GM12878 (cell line): ENCODE results near the gene CFAP299. TPM values are rescaled to one million over a fixed set of nuclear protein-coding genes. Genes with fewer than 3 reads are reported as not detected.

Experiments
- ATAC-seq: fragments of 200-7000 bp; cut with Tn5 transposase; 3 replicates; pipeline ENCODE4 v1.9.1; 2020; ENCODE audit warnings: mild to moderate bottlenecking, moderate library complexity
- BruUV-seq: library from RNA; stranded (reverse); fragments of 400-500 nt; replicated peaks from 2 replicates; lab custom pipeline; 2021; lab: Mats Ljungman, UMichigan
- CTCF ChIA-PET: fragments of 300-600 bp; sonication (Branson Sonifier 250); formaldehyde crosslinking; extraction: SDS; loops from one replicate; lab custom pipeline; 2021; ENCODE audit warnings: inconsistent platforms; lab: Yijun Ruan, JAX
- POLR2A ChIA-PET: fragments of 350-600 bp; formaldehyde crosslinking; extraction: SDS; loops from one replicate; lab custom pipeline; 2021; ENCODE audit warnings: inconsistent platforms; lab: Charles Lee
- RAD21 ChIA-PET: fragments of 300-600 bp; sonication (Branson Sonifier 250); formaldehyde crosslinking; loops from one replicate; lab custom pipeline; 2023; ENCODE audit warnings: antibody characterized with exemption; ENCODE audit not compliant: unreplicated experiment; lab: Charles Lee
- SMC1A ChIA-PET: fragments of 300-600 bp; sonication (Branson Sonifier 250); formaldehyde crosslinking; loops from one replicate; lab custom pipeline; 2023; ENCODE audit not compliant: unreplicated experiment, uncharacterized antibody; lab: Charles Lee
- DNase-seq: peaks from one replicate; pipeline ENCODE4 v3.0.0-alpha.2; 2011; ENCODE audit warnings: low read depth, low spot score
- FAIRE-seq: peaks from 3 replicates; lab custom pipeline; 2011; peaks lifted over from hg19 to GRCh38; lab: Jason Lieb, UNC
- H2AFZ ChIP-seq: 2 replicates; pipeline ENCODE4 v1.6.0; 2011; ENCODE audit warnings: low read depth, low read length, control low read depth; ENCODE audit not compliant: control insufficient read depth
- H3K27ac ChIP-seq: 2 replicates; pipeline ENCODE4 v1.5.1; 2011; ENCODE audit warnings: control low read depth; ENCODE audit not compliant: control insufficient read depth, insufficient read depth
- H3K27me3 ChIP-seq, 2 experiments: replicated peaks in 1 of 2; 2 replicates each; pipeline versions ENCODE4 v1.6.0 to v1.6.1; 2011; ENCODE audit warnings: low read length in 1 of 2; ENCODE audit not compliant: control insufficient read depth in 2 of 2, insufficient read depth in 2 of 2
- H3K36me3 ChIP-seq, 2 experiments: 2 replicates each; pipeline ENCODE4 v1.5.1; 2011; ENCODE audit warnings: low read length in 1 of 2; ENCODE audit not compliant: control insufficient read depth in 2 of 2, insufficient read depth in 2 of 2
- H3K4me1 ChIP-seq: 2 replicates; pipeline ENCODE4 v1.6.1; 2011; ENCODE audit warnings: mild to moderate bottlenecking, low read length, moderate library complexity, mixed read lengths; ENCODE audit not compliant: control insufficient read depth, insufficient read depth
- H3K4me2 ChIP-seq: 2 replicates; pipeline ENCODE4 v1.6.0; 2011; ENCODE audit warnings: control low read depth; ENCODE audit not compliant: control insufficient read depth, insufficient read depth
- H3K4me3 ChIP-seq: fragments of 200-600 bp; sonication (generic); 2 replicates; pipeline ENCODE4 v1.5.1; 2016
- H3K79me2 ChIP-seq: 2 replicates; pipeline ENCODE4 v1.6.0; 2011; ENCODE audit warnings: low read length; ENCODE audit not compliant: control insufficient read depth, insufficient read depth
- H3K9ac ChIP-seq: 2 replicates; pipeline ENCODE4 v1.8.0; 2011; ENCODE audit warnings: low read length, control low read depth, mixed read lengths; ENCODE audit not compliant: control insufficient read depth, insufficient read depth
- H3K9me3 ChIP-seq: replicated peaks from 3 replicates; pipeline ENCODE4 v1.5.1; 2011; ENCODE audit warnings: mild to moderate bottlenecking, low read length; ENCODE audit not compliant: control insufficient read depth, insufficient read depth
- H4K20me1 ChIP-seq: 2 replicates; pipeline ENCODE4 v1.6.0; 2011; ENCODE audit not compliant: control insufficient read depth, insufficient read depth
- CEBPB ChIP-seq, 2 experiments: fragments of 150-350 bp in 1 of 2; IDR thresholded peaks; 2 replicates each; pipeline ENCODE4 v1.6.1; 2012 to 2014; ENCODE audit warnings: low read depth in 2 of 2, low read length in 2 of 2, borderline replicate concordance in 1 of 2, inconsistent platforms in 1 of 2
- ETV6 ChIP-seq, 2 experiments: fragments of 450-650 bp in 1 of 2; IDR thresholded peaks in 1 of 2; conservative IDR thresholded peaks in 1 of 2; 2 replicates each; pipeline ENCODE4 v1.6.1; 2014; ENCODE audit warnings: antibody characterized with exemption in 1 of 2, borderline replicate concordance in 1 of 2, low read depth in 1 of 2, mild to moderate bottlenecking in 1 of 2, moderate library complexity in 1 of 2
- HCFC1 ChIP-seq: fragments of 150-350 bp; IDR thresholded peaks from 2 replicates; pipeline ENCODE4 v1.6.1; 2014; ENCODE audit warnings: low read length
- JUNB ChIP-seq: IDR thresholded peaks from 2 replicates; pipeline ENCODE4 v1.6.1; 2016; ENCODE audit warnings: antibody characterized with exemption, mild to moderate bottlenecking
- JUND ChIP-seq: IDR thresholded peaks from 2 replicates; pipeline ENCODE4 v1.6.1; 2012; ENCODE audit warnings: low read depth, mild to moderate bottlenecking, low read length, improper control_type of control experiment, moderate library complexity
- KAT2A ChIP-seq: conservative IDR thresholded peaks from 2 replicates; pipeline ENCODE4 v1.6.1; 2011; ENCODE audit warnings: low read depth, low read length; ENCODE audit not compliant: control insufficient read depth
- RFX5 ChIP-seq: IDR thresholded peaks from 2 replicates; pipeline ENCODE4 v1.6.1; 2011; ENCODE audit warnings: low read depth, low read length, improper control_type of control experiment
- RUNX3 ChIP-seq: IDR thresholded peaks from 2 replicates; pipeline ENCODE4 v1.6.1; 2012; ENCODE audit warnings: low read length, inconsistent platforms
- SMAD1 ChIP-seq: fragments of 450-650 bp; IDR thresholded peaks from 2 replicates; pipeline ENCODE4 v1.6.1; 2018; ENCODE audit warnings: mild to moderate bottlenecking, low read depth; ENCODE audit not compliant: partially characterized antibody
- SPI1 ChIP-seq: IDR thresholded peaks from 2 replicates; pipeline ENCODE4 v1.6.1; 2011; ENCODE audit warnings: low read depth, mild to moderate bottlenecking, low read length, moderate library complexity, borderline replicate concordance; ENCODE audit not compliant: insufficient read depth
- ZNF207 ChIP-seq: fragments of 450-650 bp; IDR thresholded peaks from 2 replicates; pipeline ENCODE4 v1.6.1; 2014; ENCODE audit warnings: antibody characterized with exemption, mild to moderate bottlenecking, borderline replicate concordance
- in situ Hi-C: fragments of 300-500 bp; cut with MboI; formaldehyde crosslinking; loops from 9 replicates; pipeline ENCODE4 v1.14.3; 2018; ENCODE audit warnings: mixed read lengths
- intact Hi-C: fragments of 100-400 bp; cut with micrococcal nuclease; formaldehyde crosslinking; loops from one replicate; pipeline ENCODE4 v1.14.2; 2022; ENCODE audit not compliant: unreplicated experiment
- polyA plus RNA-seq, 11 experiments: library from polyadenylated mRNA; depleted of rRNA in 4 of 11; unstranded in 6 of 11; stranded (reverse) in 5 of 11; fragments of >200 nt; fragmentation: Nextera tagmentation in 4 of 11; fragmentation: Illumina TruSeq in 1 of 11; extraction: Ambion mirVana in 4 of 11; extraction: Trizol in 1 of 11; gene quantifications; 1 replicate in 1 of 11; 2 replicates in 10 of 11; pipeline versions ENCODE4 v1.2.1 to v1.2.3, GENCODE V29; 2011 to 2016; ENCODE audit warnings: inconsistent platforms in 2 of 11, missing spikeins in 2 of 11, low read depth in 1 of 11
- total RNA-seq, 4 experiments: library from RNA; depleted of rRNA in 3 of 4; stranded (reverse); fragments of >200 nt in 3 of 4; fragmentation: Illumina TruSeq in 1 of 4; extraction: Trizol in 1 of 4; gene quantifications; 2 replicates each; pipeline versions ENCODE4 v1.2.1 to v1.2.3, GENCODE V29; 2013 to 2021
- TF ChIP-seq, protein P1 (sequence below): fragments of 450-650 bp; IDR thresholded peaks from 2 replicates; pipeline ENCODE4 v1.6.1; 2017; ENCODE audit warnings: antibody characterized with exemption, mild to moderate bottlenecking, moderate library complexity
- TF ChIP-seq, protein P2 (sequence below): fragments of 450-650 bp; IDR thresholded peaks from 2 replicates; pipeline ENCODE4 v1.6.1; 2017; ENCODE audit warnings: mild to moderate bottlenecking, moderate library complexity

CFAP299 gene
- total and polyA plus RNA-seq, 10 of the 15 experiments (the other 5 are each of a cell fraction or from before 2014, with no cell fraction given): 0.06 to 0.34 TPM; not detected in 8

DNA sequence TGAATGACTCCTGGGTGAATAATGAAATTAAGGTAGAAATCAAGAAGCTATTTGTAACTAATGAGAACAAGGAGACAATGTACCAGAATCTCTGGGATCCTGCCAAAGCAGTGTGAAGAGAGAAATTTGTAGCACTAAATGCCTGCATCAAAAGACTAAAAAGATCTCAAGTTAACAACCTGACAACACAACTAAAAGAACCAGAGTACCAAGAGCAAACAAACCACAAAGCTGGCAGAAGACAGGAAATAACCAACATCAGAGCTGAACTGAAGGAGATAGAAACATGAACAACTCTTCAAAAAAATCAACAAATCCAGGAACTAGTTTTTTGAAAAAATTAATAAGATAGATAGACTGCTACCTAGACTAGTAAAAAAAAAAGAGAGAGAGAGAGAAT, 8.4 kb downstream of the CFAP299 start:
- H3K4me1 ChIP-seq: no peaks in the 10 kb centered on the region
- no peak overlapping the region for H2AFZ ChIP-seq
- no TSS peak for BruUV-seq
- no peak for ATAC-seq
- TF ChIP-seq KAT2A (no peak), RUNX3 (no peak), RFX5 (no peak), JUNB (no peak), ETV6 (conservative IDR thresholded peaks at IDR 0.05 in 1 of 2, IDR thresholded peaks at IDR 0.05 in 1 of 2; ENCODE audit: borderline replicate concordance in 1 of 2, low read depth in 1 of 2) (no peak), CEBPB (IDR thresholded peaks at IDR 0.05; ENCODE audit: borderline replicate concordance in 1 of 2, low read depth in 2 of 2, low read length in 2 of 2) (no peak), ZNF207 (no peak), SPI1 (no peak), HCFC1 (no peak), SMAD1 (no peak), JUND (no peak)
- TF ChIP-seq, protein P1, sequence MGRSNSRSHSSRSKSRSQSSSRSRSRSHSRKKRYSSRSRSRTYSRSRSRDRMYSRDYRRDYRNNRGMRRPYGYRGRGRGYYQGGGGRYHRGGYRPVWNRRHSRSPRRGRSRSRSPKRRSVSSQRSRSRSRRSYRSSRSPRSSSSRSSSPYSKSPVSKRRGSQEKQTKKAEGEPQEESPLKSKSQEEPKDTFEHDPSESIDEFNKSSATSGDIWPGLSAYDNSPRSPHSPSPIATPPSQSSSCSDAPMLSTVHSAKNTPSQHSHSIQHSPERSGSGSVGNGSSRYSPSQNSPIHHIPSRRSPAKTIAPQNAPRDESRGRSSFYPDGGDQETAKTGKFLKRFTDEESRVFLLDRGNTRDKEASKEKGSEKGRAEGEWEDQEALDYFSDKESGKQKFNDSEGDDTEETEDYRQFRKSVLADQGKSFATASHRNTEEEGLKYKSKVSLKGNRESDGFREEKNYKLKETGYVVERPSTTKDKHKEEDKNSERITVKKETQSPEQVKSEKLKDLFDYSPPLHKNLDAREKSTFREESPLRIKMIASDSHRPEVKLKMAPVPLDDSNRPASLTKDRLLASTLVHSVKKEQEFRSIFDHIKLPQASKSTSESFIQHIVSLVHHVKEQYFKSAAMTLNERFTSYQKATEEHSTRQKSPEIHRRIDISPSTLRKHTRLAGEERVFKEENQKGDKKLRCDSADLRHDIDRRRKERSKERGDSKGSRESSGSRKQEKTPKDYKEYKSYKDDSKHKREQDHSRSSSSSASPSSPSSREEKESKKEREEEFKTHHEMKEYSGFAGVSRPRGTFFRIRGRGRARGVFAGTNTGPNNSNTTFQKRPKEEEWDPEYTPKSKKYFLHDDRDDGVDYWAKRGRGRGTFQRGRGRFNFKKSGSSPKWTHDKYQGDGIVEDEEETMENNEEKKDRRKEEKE: no peak
- TF ChIP-seq, protein P2, sequence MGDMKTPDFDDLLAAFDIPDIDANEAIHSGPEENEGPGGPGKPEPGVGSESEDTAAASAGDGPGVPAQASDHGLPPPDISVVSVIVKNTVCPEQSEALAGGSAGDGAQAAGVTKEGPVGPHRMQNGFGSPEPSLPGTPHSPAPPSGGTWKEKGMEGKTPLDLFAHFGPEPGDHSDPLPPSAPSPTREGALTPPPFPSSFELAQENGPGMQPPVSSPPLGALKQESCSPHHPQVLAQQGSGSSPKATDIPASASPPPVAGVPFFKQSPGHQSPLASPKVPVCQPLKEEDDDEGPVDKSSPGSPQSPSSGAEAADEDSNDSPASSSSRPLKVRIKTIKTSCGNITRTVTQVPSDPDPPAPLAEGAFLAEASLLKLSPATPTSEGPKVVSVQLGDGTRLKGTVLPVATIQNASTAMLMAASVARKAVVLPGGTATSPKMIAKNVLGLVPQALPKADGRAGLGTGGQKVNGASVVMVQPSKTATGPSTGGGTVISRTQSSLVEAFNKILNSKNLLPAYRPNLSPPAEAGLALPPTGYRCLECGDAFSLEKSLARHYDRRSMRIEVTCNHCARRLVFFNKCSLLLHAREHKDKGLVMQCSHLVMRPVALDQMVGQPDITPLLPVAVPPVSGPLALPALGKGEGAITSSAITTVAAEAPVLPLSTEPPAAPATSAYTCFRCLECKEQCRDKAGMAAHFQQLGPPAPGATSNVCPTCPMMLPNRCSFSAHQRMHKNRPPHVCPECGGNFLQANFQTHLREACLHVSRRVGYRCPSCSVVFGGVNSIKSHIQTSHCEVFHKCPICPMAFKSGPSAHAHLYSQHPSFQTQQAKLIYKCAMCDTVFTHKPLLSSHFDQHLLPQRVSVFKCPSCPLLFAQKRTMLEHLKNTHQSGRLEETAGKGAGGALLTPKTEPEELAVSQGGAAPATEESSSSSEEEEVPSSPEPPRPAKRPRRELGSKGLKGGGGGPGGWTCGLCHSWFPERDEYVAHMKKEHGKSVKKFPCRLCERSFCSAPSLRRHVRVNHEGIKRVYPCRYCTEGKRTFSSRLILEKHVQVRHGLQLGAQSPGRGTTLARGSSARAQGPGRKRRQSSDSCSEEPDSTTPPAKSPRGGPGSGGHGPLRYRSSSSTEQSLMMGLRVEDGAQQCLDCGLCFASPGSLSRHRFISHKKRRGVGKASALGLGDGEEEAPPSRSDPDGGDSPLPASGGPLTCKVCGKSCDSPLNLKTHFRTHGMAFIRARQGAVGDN: no peak
- TF ChIP-seq, all 136 proteins: peak for 0
- SMC1A ChIA-PET: no interaction called here
- CTCF ChIA-PET: interaction anchor here (0.6 to 1.6 kb wide), 4 partner anchors 9 to 397 kb away, joined by 3 to 4 read pairs (median 4); partner anchors contain the start of gene CFAP299
- in situ Hi-C loops: no loop called here
- FAIRE-seq (no peak), DNase-seq (no peak)
- no peaks in the 10 kb centered on the region for H3K79me2 ChIP-seq
- intact Hi-C loops: no loop called here
- H3K4me2 ChIP-seq: no peak overlapping the region
- RAD21 ChIA-PET: no interaction called here
- H4K20me1 ChIP-seq: no peaks in the 10 kb centered on the region
- POLR2A ChIA-PET: no interaction called here
- no peak overlapping the region for H3K4me3 ChIP-seq
- H3K9ac ChIP-seq: no peak overlapping the region
- H3K27me3 ChIP-seq: no peaks in the 10 kb centered on the region
- H3K27ac ChIP-seq: no peak overlapping the region
- H3K9me3 ChIP-seq: no peaks in the 10 kb centered on the region; the same call in 2 of the 3 replicates
- no peaks in the 10 kb centered on the region for H3K36me3 ChIP-seq
